NCI-H2107 treated with DMSO at 0.1 percent for 48 hours (cell line): ENCODE measurements around the gene DNTT.

ENCODE experiments used
- DNase-seq: peaks from one replicate; lab custom pipeline; 2025; ENCODE audit not compliant: unreplicated experiment; lab: John Stamatoyannopoulos, UW

DNTT gene

GRCh38 chr10:96341219-96342182 lies 37.3 kb downstream of the DNTT start:
- DNase-seq: no peak

GRCh38 chr10:96342402-96342801 lies 38.2 kb downstream of the DNTT start:
- no peak for DNase-seq

GRCh38 chr10:96344178-96344577 lies 39.9 kb downstream of the DNTT start:
- no peak for DNase-seq

GRCh38 chr10:96345222-96345621 lies 41.0 kb downstream of the DNTT start:
- no peak for DNase-seq

- DNase-seq: no peak
These were observed 42.1 kb downstream of the DNTT start for GRCh38 chr10:96346295-96346694.

GRCh38 chr10:96352027-96352426 lies 47.8 kb downstream of the DNTT start:
- no peak for DNase-seq

GRCh38 chr10:96352582-96352981 lies 48.3 kb downstream of the DNTT start:
- no peak for DNase-seq

GRCh38 chr10:96357038-96357620 lies 52.9 kb downstream of the DNTT start:
- no peak for DNase-seq

- DNase-seq: no peak
These were observed 54.8 kb downstream of the DNTT start, which contains the start of gene OPALIN for GRCh38 chr10:96358851-96359540. OPALIN (minus strand) TSS chr10:96359002; CDS start chr10:96358896, 106 bp downstream.

- no peak for DNase-seq
These were observed 55.4 kb downstream of the DNTT start for GRCh38 chr10:96359616-96360015.

GRCh38 chr10:96360331-96360730 lies 56.1 kb downstream of the DNTT start:
- no peak for DNase-seq

GRCh38 chr10:96360766-96361165 lies 56.5 kb downstream of the DNTT start:
- no peak for DNase-seq

- DNase-seq: no peak
These were observed 61.3 kb downstream of the DNTT start for GRCh38 chr10:96365571-96365970.

- DNase-seq: no peak
These were observed 62.3 kb downstream of the DNTT start for GRCh38 chr10:96366508-96366907.

- DNase-seq: no peak
These were observed 63.2 kb downstream of the DNTT start for GRCh38 chr10:96367470-96367869.

GRCh38 chr10:96368971-96369370 lies 64.7 kb downstream of the DNTT start:
- DNase-seq: no peak

GRCh38 chr10:96369890-96370583 lies 65.8 kb downstream of the DNTT start:
- no peak for DNase-seq

- DNase-seq: no peak
These were observed 66.4 kb downstream of the DNTT start for GRCh38 chr10:96370584-96371157.

GRCh38 chr10:96371356-96371755 lies 67.1 kb downstream of the DNTT start:
- no peak for DNase-seq

GRCh38 chr10:96374004-96374403 lies 69.8 kb downstream of the DNTT start:
- no peak for DNase-seq

- DNase-seq: no peak
These were observed 70.4 kb downstream of the DNTT start for GRCh38 chr10:96374639-96374984.
